Panc1 (cell line): ENCODE data around the gene ZNF45. TPM values are rescaled to one million over a fixed set of nuclear protein-coding genes. Genes with fewer than 3 reads are reported as not detected.

ENCODE experiments used
- ATAC-seq: fragments of 200-7000 bp; cut with Tn5 transposase; 2 replicates; pipeline ENCODE4 v1.9.1; 2020; ENCODE audit warnings: mild to moderate bottlenecking, moderate library complexity
- BruUV-seq: library from RNA; stranded (reverse); fragments of 400-500 nt; replicated peaks from 2 replicates; lab custom pipeline; 2021; lab: Mats Ljungman, UMichigan
- CTCF ChIA-PET: fragments of 300-600 bp; sonication (Branson Sonifier 250); formaldehyde crosslinking; loops from one replicate; lab custom pipeline; 2022; ENCODE audit warnings: antibody characterized with exemption; lab: Charles Lee
- POLR2A ChIA-PET: fragments of 300-600 bp; sonication (Branson Sonifier 250); formaldehyde crosslinking; loops from one replicate; lab custom pipeline; 2022; ENCODE audit warnings: antibody characterized with exemption; lab: Charles Lee
- DNase-seq: peaks from one replicate; pipeline ENCODE4 v3.0.0-alpha.2; 2010; ENCODE audit warnings: low read depth, low spot score
- H3K27ac ChIP-seq: 2 replicates; pipeline ENCODE4 v1.5.1; 2011; ENCODE audit warnings: mild to moderate bottlenecking, low read length, inconsistent platforms
- H3K27me3 ChIP-seq: fragments of 200-500 bp; sonication (Bioruptor generic); 2 replicates; pipeline ENCODE4 v1.6.0; 2014; ENCODE audit warnings: low read length, inconsistent platforms; ENCODE audit not compliant: control insufficient read depth, insufficient read depth
- H3K36me3 ChIP-seq: fragments of 200-500 bp; sonication (Bioruptor generic); 2 replicates; pipeline ENCODE4 v1.5.1; 2014; ENCODE audit warnings: inconsistent platforms, mild to moderate bottlenecking, low read length, moderate library complexity; ENCODE audit not compliant: control insufficient read depth, insufficient read depth
- H3K4me1 ChIP-seq: 2 replicates; pipeline ENCODE4 v1.5.1; 2011; ENCODE audit warnings: inconsistent platforms, mild to moderate bottlenecking, low read length, moderate library complexity; ENCODE audit not compliant: control insufficient read depth, insufficient read depth
- H3K4me3 ChIP-seq, 2 experiments: 2 replicates each; pipeline ENCODE4 v1.5.1; 2011 to 2012; ENCODE audit warnings: low read depth in 2 of 2, low read length in 2 of 2, mild to moderate bottlenecking in 2 of 2, inconsistent platforms in 1 of 2, moderate library complexity in 1 of 2
- H3K9me3 ChIP-seq: fragments of 200-500 bp; sonication (Bioruptor generic); 2 replicates; pipeline ENCODE4 v1.5.1; 2014; ENCODE audit warnings: low read depth, mild to moderate bottlenecking, inconsistent platforms, low read length, moderate library complexity; ENCODE audit not compliant: control insufficient read depth, insufficient read depth
- POLR2AphosphoS5 ChIP-seq: IDR thresholded peaks from 2 replicates; pipeline ENCODE4 v1.6.1; 2012; ENCODE audit warnings: mild to moderate bottlenecking, low read depth, low read length, moderate library complexity
- SIN3A ChIP-seq: IDR thresholded peaks from 2 replicates; pipeline ENCODE4 v1.6.1; 2012; ENCODE audit warnings: low read depth, mild to moderate bottlenecking, low read length, moderate library complexity, borderline replicate concordance; ENCODE audit not compliant: insufficient read depth
- TCF7L2 ChIP-seq: IDR thresholded peaks from 2 replicates; pipeline ENCODE4 v1.6.1; 2011; ENCODE audit warnings: mild to moderate bottlenecking, low read depth, low read length, inconsistent platforms
- in situ Hi-C: cut with HindIII; loops from 2 replicates; pipeline ENCODE4 v1.10.0; 2016; ENCODE audit warnings: low sequenced_read_pairs, low pct_unique_long_range_greater_than_20kb
- intact Hi-C: fragments of 100-400 bp; cut with micrococcal nuclease; formaldehyde crosslinking; loops from one replicate; pipeline ENCODE4 v1.10.0; 2022; ENCODE audit not compliant: unreplicated experiment
- total RNA-seq: library from RNA; stranded (reverse); gene quantifications from one replicate; pipeline ENCODE4 v1.2.1, GENCODE V29; 2021; ENCODE audit not compliant: unreplicated experiment
- TF ChIP-seq, protein P1 (sequence below): fragments of 450-650 bp; IDR thresholded peaks from 2 replicates; pipeline ENCODE4 v1.5.1; 2017; ENCODE audit warnings: mild to moderate bottlenecking
- TF ChIP-seq, protein P2 (sequence below), 2 experiments: IDR thresholded peaks; 2 replicates each; pipeline ENCODE4 v1.6.1; 2011 to 2012; ENCODE audit warnings: low read depth in 2 of 2, control low read depth in 1 of 2, low read length in 1 of 2, mild to moderate bottlenecking in 1 of 2, moderate library complexity in 1 of 2; ENCODE audit not compliant: insufficient read depth in 1 of 2

Gene ZNF45
- total RNA-seq, 1 experiment from 2014 or later: 10.7 TPM

- no peaks in the 10 kb centered on the region for H3K4me1 ChIP-seq
- no peaks in the 10 kb centered on the region for H3K27me3 ChIP-seq
- no peak overlapping the region for H3K4me3 ChIP-seq
- TF ChIP-seq, protein P1, sequence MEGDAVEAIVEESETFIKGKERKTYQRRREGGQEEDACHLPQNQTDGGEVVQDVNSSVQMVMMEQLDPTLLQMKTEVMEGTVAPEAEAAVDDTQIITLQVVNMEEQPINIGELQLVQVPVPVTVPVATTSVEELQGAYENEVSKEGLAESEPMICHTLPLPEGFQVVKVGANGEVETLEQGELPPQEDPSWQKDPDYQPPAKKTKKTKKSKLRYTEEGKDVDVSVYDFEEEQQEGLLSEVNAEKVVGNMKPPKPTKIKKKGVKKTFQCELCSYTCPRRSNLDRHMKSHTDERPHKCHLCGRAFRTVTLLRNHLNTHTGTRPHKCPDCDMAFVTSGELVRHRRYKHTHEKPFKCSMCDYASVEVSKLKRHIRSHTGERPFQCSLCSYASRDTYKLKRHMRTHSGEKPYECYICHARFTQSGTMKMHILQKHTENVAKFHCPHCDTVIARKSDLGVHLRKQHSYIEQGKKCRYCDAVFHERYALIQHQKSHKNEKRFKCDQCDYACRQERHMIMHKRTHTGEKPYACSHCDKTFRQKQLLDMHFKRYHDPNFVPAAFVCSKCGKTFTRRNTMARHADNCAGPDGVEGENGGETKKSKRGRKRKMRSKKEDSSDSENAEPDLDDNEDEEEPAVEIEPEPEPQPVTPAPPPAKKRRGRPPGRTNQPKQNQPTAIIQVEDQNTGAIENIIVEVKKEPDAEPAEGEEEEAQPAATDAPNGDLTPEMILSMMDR: no peak
- TF ChIP-seq POLR2AphosphoS5 (no peak), TCF7L2 (no peak), SIN3A (no peak)
- TF ChIP-seq, protein P2, sequence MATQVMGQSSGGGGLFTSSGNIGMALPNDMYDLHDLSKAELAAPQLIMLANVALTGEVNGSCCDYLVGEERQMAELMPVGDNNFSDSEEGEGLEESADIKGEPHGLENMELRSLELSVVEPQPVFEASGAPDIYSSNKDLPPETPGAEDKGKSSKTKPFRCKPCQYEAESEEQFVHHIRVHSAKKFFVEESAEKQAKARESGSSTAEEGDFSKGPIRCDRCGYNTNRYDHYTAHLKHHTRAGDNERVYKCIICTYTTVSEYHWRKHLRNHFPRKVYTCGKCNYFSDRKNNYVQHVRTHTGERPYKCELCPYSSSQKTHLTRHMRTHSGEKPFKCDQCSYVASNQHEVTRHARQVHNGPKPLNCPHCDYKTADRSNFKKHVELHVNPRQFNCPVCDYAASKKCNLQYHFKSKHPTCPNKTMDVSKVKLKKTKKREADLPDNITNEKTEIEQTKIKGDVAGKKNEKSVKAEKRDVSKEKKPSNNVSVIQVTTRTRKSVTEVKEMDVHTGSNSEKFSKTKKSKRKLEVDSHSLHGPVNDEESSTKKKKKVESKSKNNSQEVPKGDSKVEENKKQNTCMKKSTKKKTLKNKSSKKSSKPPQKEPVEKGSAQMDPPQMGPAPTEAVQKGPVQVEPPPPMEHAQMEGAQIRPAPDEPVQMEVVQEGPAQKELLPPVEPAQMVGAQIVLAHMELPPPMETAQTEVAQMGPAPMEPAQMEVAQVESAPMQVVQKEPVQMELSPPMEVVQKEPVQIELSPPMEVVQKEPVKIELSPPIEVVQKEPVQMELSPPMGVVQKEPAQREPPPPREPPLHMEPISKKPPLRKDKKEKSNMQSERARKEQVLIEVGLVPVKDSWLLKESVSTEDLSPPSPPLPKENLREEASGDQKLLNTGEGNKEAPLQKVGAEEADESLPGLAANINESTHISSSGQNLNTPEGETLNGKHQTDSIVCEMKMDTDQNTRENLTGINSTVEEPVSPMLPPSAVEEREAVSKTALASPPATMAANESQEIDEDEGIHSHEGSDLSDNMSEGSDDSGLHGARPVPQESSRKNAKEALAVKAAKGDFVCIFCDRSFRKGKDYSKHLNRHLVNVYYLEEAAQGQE (IDR thresholded peaks at IDR 0.05; ENCODE audit: insufficient read depth in 1 of 2, low read depth in 2 of 2, low read length in 1 of 2): no peak
- ChIA-PET CTCF (no interaction called here), POLR2A (no interaction called here)
- H3K27ac ChIP-seq: no peak overlapping the region
- intact Hi-C loops: no loop called here
- no peak for DNase-seq
- no peak for ATAC-seq
- in situ Hi-C loops: no loop called here
- H3K36me3 ChIP-seq: no peaks in the 10 kb centered on the region
- peaks cover 30% of the 10 kb centered on the region; the same call in 1 of the 2 replicates for H3K9me3 ChIP-seq
- no TSS peak for BruUV-seq
Measured at GRCh38 chr19:43960411-43960810, 25.3 kb upstream of the ZNF45 start.

DNA sequence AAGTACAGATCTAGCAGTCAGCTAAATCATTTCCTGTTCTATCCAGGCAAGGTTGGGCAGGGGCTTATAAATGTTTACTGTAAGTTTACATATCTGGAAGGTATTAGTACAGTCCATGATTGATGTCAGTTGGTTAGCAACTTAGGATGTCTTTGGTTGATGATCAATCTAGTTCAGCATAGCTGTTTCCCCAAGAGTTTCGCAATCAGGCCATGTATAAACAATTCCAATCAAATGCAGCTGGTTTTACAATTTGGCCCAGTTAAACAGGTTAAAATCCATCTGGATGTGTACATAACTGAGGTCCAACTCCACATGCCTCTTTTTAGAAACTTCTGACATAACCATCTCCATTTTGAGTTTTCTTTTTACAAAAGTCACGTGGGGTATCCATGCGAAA lies 22.8 kb upstream of the ZNF45 start:
- no peak for ATAC-seq
- Histone ChIP-seq H3K27ac (no peak overlapping the region), H3K27me3 (no peaks in the 10 kb centered on the region), H3K36me3 (no peaks in the 10 kb centered on the region), H3K4me1 (no peaks in the 10 kb centered on the region), H3K4me3 (no peak overlapping the region), H3K9me3 (peaks cover 8% of the 10 kb centered on the region; the same call in 1 of the 2 replicates)
- POLR2A ChIA-PET: no interaction called here
- CTCF ChIA-PET: no interaction called here
- DNase-seq: no peak
- no TSS peak for BruUV-seq
- intact Hi-C loops: no loop called here
- in situ Hi-C loops: no loop called here
- TF ChIP-seq, protein P2 (IDR thresholded peaks at IDR 0.05; ENCODE audit: insufficient read depth in 1 of 2, low read depth in 2 of 2, low read length in 1 of 2): no peak
- TF ChIP-seq, protein P1: no peak
- no peak for TF ChIP-seq TCF7L2
- TF ChIP-seq SIN3A: no peak
- no peak for TF ChIP-seq POLR2AphosphoS5
